Measurements from ENCODE around the gene SH3PXD2A.
"Not testable (repeated sequence)": the region's sequence is repeated elsewhere in the genome, so short reads cannot be mapped to it uniquely, and the experiment has no call there.

SH3PXD2A gene

GRCh38 chr10:103765168-103765567 is 90.2 kb downstream of the SH3PXD2A start:
- no peak for TF ChIP-seq CTCF (IDR thresholded peaks at IDR 0.05; ENCODE audit: low read depth, low read length)
- H3K4me3 ChIP-seq (ENCODE audit: low read depth, low read length): no peak overlapping the region

- TF ChIP-seq CTCF (IDR thresholded peaks at IDR 0.05; ENCODE audit: low read depth, low read length): no peak
- H3K4me3 ChIP-seq (ENCODE audit: low read depth, low read length): no peak overlapping the region
Observed at GRCh38 chr10:103764296-103765088, 90.9 kb downstream of the SH3PXD2A start.

- no peak for TF ChIP-seq CTCF (IDR thresholded peaks at IDR 0.05; ENCODE audit: low read depth, low read length)
Observed at GRCh38 chr10:103763374-103764202, 91.8 kb downstream of the SH3PXD2A start.

GRCh38 chr10:103762916-103763315 is 92.5 kb downstream of the SH3PXD2A start:
- no peak for TF ChIP-seq CTCF (IDR thresholded peaks at IDR 0.05; ENCODE audit: low read depth, low read length)
- H3K4me3 ChIP-seq (ENCODE audit: low read depth, low read length): no peak overlapping the region

More at GRCh38 chr10:103763374-103764202, 91.8 kb downstream of the SH3PXD2A start:
- H3K4me3 ChIP-seq (ENCODE audit: low read depth, low read length): no peak overlapping the region

- no peak for TF ChIP-seq CTCF (IDR thresholded peaks at IDR 0.05; ENCODE audit: low read depth, low read length)
- no peak overlapping the region for H3K4me3 ChIP-seq (ENCODE audit: low read depth, low read length)
Observed at GRCh38 chr10:103762162-103762561, 93.2 kb downstream of the SH3PXD2A start.

GRCh38 chr10:103761075-103761920 is 94.1 kb downstream of the SH3PXD2A start:
- H3K4me3 ChIP-seq (ENCODE audit: low read depth, low read length): no peak overlapping the region
- TF ChIP-seq CTCF (IDR thresholded peaks at IDR 0.05; ENCODE audit: low read depth, low read length): no peak

GRCh38 chr10:103760233-103760632 is 95.1 kb downstream of the SH3PXD2A start:
- not testable (repeated sequence) for H3K4me3 ChIP-seq (ENCODE audit: low read depth, low read length)
